ENCODE results near the gene LYST.

LYST gene

DNA sequence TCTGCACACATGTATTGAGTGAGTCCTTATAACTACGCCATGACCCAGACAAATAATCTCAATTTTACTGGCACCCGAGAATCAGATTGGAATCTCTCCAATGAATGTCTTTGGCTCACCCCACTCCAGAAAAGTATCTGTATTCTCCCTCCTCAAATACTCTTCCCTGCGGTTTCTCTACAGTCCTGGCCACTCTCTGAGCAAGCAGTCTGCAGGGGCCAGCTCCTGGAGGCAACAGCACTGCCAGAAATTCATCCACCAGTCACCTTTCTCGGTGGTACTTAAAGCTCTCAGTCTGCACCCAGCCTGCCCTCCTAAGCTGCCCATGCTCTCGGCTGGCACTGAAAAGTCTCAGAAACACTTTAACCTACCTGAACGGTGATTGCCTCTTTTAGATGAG lies 16.1 kb upstream of the LYST start:
- no peak for DNase-seq (ENCODE audit: low spot score)
- TF ChIP-seq, protein P1, sequence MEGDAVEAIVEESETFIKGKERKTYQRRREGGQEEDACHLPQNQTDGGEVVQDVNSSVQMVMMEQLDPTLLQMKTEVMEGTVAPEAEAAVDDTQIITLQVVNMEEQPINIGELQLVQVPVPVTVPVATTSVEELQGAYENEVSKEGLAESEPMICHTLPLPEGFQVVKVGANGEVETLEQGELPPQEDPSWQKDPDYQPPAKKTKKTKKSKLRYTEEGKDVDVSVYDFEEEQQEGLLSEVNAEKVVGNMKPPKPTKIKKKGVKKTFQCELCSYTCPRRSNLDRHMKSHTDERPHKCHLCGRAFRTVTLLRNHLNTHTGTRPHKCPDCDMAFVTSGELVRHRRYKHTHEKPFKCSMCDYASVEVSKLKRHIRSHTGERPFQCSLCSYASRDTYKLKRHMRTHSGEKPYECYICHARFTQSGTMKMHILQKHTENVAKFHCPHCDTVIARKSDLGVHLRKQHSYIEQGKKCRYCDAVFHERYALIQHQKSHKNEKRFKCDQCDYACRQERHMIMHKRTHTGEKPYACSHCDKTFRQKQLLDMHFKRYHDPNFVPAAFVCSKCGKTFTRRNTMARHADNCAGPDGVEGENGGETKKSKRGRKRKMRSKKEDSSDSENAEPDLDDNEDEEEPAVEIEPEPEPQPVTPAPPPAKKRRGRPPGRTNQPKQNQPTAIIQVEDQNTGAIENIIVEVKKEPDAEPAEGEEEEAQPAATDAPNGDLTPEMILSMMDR (IDR thresholded peaks at IDR 0.05; ENCODE audit: extremely low read depth, missing control alignments), result no peak

DNA sequence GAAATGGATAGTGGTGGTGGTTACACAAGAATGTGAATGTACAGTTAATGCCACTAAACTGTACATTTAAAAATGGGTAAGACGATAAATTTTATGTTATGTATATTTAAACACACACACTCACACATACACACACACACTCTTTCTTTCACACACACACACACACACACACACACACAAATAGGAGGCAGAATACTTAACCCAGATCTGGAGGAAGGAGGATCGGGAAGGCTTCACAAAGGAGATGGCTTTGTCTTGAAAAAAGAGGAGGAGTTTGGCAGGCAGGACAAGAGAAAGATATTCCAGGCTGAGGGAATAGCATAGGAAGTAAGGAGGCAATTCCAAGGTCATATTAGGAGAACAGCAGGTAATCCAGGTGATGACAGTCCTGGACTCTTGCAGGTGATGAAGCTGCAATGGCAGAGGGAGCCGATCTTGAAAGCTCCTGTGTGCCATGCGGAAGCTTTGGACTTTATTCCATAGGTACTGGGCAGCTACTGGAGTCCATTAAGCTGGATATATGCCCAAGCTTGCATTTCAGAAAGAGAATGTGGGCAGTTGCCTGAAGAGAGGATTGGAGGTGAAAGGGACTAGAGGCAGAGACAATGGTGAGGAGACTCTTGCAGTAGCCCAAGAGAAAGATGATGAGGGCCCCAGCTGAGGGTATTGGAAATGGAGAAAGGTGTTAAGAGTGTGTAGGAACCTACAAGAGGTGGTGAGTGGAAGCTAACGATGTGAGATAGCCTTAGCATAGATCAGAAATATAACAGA lies 15.4 kb upstream of the LYST start:
- TF ChIP-seq, protein P1 (IDR thresholded peaks at IDR 0.05; ENCODE audit: extremely low read depth, missing control alignments), result no peak
- no peak for DNase-seq (ENCODE audit: low spot score)

DNA sequence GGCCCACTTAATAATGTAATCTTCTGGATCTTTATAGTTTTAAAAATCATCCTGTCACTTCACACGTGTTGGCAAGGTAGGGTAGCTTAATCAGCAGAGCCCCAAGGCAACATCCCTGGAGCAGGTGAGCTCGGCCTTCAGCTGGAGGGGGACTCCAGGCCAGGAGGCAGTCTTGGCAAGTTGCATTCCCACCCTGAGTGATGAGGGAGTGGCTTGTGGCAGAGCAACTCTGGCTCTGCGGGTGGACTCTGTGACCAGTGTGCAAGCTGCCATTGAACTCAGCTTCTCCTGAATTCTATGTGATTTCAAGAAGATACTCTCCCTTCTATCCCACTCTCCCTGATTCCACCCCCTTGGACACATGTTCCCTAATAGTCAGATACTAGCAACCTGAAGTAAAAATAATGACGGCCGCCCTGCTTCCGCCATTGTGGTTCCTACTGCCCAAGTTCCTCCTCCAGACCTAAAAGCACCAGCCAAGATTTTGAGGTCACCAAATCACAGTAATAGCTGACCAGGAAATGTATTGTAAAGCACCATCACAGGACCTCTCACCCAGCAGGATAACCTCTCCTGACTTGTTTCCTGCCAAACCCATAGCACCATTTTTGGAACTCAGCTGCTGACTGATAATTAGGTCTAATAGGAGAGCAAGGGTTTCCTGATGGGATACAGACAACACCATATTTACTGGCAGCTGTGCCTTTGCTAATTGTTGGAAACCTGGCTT lies 11.5 kb upstream of the LYST start:
- TF ChIP-seq, protein P1 (IDR thresholded peaks at IDR 0.05; ENCODE audit: extremely low read depth, missing control alignments), result no peak

DNA sequence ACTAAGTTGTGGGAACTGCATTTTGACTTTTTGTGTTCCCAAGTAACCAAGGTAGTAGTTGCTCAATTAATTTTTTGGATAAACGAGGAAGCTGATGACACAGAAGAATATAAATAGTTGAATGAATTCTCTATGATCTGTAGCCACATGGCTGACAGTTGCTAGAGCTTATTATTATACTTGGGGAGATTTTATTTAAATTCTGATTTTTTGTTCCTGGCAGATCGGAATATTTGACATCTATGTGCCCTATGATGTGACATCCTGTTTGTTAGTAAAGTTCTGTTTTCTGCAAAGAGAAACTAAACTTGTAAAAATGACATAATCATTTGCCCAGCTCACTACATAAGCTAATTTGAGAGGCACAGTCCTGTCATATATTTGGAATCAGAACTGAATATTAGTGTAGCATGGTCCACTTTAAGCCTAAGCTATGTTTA lies 9.7 kb upstream of the LYST start:
- no peak for DNase-seq (ENCODE audit: low spot score)
- TF ChIP-seq, protein P1 (IDR thresholded peaks at IDR 0.05; ENCODE audit: extremely low read depth, missing control alignments), result no peak

More for the DNA sequence above, 11.5 kb upstream of the LYST start:
- no peak for DNase-seq (ENCODE audit: low spot score)

DNA sequence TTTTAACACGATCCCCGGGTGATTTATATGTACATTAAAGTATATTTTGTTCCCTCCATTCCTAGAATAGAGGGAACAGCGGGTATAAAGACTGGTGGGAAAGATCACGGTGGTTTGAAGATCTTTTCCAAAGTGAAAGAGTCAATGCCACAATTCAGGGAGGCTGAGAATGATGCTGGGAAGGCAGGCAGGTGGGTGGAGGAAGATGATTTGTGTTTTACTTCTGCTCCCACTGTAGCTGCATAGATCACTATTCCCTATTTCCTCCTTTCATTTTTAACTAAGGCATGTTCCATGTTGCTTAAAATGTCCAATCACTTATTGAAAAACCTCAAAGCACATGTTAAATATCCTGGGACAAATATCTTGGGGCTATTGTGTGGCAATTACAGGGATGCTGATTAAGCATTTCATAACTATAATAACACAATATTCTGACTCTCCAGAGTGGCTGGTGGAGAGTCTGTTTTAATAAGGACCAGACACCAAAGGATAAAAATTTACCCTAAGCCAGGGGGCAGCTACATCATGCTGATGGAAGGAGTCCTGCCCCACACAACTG lies 8.4 kb upstream of the LYST start:
- TF ChIP-seq, protein P1 (IDR thresholded peaks at IDR 0.05; ENCODE audit: extremely low read depth, missing control alignments), result no peak
- no peak for DNase-seq (ENCODE audit: low spot score)

DNA sequence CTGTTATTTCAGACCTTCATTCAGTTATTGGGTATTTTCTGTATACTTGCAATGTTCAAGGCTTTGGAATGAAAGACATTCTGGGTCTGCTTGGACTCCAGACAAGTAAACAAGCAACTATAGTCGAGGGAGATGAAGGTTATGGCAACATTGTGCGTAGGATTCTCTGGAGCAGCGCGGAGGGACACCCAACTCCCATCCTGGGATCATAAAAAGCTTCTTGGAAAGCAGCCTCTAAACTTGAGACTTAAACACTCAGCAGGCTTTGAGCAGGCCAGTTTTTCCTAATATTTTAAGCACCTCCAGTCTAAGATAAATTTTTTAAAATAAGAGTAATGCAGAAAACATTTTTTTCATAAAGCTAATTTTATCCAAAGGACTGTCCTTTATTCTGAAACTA lies 7.6 kb upstream of the LYST start:
- no peak for DNase-seq (ENCODE audit: low spot score)
- TF ChIP-seq, protein P1 (IDR thresholded peaks at IDR 0.05; ENCODE audit: extremely low read depth, missing control alignments), result no peak

DNA sequence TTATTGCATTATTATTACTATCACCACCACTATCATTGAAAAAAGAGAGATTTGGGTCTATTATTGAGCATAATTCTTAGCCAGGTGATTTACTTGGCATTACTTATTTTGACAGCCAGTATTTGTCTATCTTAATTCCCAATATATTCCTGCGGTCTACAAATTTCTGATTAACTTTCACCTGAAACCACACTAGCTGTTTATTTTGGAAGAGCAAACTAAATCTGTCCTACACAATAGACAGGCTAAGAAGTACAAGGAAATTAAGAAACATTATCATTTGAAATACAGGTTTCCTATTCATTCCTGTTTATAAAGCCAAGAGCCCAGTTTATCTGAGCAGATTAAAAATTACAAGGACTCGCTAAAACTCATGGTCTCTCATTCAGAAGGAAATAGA lies 6.9 kb upstream of the LYST start:
- no peak for DNase-seq (ENCODE audit: low spot score)
- TF ChIP-seq, protein P1 (IDR thresholded peaks at IDR 0.05; ENCODE audit: extremely low read depth, missing control alignments), result no peak

Measured in GM20000 (cell line).